DMS79 (cell line): ENCODE measurements around the gene DHX57.

Source experiments
- DNase-seq: peaks from one replicate; lab custom pipeline; 2025; lab: John Stamatoyannopoulos, UW

The DHX57 gene, protein sequence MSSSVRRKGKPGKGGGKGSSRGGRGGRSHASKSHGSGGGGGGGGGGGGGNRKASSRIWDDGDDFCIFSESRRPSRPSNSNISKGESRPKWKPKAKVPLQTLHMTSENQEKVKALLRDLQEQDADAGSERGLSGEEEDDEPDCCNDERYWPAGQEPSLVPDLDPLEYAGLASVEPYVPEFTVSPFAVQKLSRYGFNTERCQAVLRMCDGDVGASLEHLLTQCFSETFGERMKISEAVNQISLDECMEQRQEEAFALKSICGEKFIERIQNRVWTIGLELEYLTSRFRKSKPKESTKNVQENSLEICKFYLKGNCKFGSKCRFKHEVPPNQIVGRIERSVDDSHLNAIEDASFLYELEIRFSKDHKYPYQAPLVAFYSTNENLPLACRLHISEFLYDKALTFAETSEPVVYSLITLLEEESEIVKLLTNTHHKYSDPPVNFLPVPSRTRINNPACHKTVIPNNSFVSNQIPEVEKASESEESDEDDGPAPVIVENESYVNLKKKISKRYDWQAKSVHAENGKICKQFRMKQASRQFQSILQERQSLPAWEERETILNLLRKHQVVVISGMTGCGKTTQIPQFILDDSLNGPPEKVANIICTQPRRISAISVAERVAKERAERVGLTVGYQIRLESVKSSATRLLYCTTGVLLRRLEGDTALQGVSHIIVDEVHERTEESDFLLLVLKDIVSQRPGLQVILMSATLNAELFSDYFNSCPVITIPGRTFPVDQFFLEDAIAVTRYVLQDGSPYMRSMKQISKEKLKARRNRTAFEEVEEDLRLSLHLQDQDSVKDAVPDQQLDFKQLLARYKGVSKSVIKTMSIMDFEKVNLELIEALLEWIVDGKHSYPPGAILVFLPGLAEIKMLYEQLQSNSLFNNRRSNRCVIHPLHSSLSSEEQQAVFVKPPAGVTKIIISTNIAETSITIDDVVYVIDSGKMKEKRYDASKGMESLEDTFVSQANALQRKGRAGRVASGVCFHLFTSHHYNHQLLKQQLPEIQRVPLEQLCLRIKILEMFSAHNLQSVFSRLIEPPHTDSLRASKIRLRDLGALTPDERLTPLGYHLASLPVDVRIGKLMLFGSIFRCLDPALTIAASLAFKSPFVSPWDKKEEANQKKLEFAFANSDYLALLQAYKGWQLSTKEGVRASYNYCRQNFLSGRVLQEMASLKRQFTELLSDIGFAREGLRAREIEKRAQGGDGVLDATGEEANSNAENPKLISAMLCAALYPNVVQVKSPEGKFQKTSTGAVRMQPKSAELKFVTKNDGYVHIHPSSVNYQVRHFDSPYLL (N-terminal part only)

DNA sequence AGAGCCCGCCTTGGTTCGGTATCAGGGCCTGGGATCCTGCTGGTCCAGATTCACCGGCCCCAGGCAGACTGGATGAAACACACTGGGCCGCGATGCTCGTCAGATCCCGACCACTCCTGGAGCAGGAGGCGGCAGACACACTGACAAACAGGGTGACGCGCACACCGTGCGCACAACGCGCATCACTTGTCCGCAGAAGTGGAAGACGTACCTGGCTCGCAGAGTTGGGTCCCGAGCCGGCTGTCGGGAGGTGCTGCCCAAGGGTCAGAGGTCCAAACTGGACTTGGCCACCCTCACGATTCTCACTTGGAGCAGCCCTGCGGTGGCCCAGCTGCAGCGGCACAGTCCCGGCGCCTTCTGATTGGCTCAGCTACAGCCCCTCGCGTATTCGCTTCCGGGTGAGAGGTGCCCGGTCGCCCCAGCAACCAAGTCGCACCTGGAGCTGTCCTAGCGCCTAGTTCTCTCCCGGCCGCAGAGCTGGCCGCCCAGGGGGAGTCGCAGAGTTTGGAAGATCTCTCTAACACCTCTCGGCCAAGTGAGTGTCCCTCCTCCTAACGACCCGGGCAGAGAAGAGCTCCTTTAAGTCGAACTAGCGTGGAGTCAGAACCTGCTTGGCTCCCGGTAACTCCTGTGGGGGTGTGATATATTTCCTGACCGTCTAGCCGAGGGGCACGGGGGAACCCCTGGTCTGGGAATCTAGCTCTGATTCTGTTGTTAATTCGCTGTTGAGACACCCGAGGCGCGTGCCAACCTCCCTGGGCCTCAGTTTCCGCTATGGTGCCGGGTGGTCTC lies at the start of gene DHX57, which contains the start of gene MORN2:
DHX57 (minus strand) TSS at position 359 of the 792 bp plus-strand sequence. CDS start 7,529 bp downstream, outside the sequence.
MORN2 (plus strand) TSS at position 401 of the 792 bp plus-strand sequence.
- peak; percentile 63 for DNase-seq

DNA sequence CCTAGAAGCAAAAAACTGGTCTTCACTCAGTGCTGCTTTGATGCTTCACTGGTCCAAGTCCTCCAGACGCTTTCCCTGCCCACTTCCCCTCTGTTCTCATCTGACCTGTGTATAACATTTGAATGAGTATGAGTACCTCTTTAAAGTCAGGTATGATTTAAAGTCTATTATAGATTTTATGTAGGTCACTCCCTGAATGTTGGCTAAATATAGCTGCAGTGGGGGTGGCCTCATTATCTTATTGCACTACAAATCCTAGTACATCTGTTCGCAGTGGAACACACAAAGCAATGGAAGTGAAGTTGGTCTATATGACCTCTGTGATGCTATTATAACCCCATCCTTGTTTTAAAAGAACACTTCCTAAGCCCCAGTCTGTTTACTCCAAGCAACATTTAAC lies 47.2 kb upstream of the DHX57 start:
- no peak for DNase-seq

DNA sequence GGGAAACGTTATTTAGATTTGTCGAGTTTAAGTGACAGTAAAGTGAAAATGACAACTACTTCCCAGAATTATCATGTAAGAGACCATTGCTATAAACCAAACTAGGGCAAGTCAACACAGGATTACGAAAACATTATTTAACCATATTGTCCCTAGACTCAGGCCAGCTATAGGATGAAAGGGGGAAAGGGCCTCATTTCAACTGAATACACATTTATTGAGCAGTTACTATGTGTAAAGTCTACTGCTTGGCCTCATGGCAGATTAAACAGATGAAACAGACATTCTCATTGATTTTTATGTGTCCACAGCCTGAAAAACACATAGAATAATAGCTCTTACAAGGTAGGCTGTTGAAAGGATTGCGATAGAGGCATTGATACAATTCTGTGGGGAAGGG lies 46.7 kb upstream of the DHX57 start:
- DNase-seq, result no peak

DNA sequence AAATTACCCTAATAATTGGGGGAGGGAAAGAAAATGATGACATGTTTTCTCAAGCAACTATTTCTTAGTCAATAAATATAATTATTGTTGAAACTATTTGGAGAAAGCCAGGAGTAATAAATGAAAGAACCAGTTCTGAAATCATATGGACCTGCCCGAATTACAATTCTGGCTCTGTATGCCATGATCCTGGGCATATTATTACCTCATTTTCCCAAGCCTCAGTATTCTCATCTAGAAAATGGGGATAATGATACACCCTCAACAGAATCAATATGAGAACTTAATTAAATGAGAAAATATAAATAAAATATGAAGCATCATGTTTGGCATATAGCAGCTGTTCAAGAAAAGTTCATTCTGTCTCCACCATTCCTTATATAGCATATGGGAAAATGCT lies 36.9 kb upstream of the DHX57 start:
- no peak for DNase-seq

DNA sequence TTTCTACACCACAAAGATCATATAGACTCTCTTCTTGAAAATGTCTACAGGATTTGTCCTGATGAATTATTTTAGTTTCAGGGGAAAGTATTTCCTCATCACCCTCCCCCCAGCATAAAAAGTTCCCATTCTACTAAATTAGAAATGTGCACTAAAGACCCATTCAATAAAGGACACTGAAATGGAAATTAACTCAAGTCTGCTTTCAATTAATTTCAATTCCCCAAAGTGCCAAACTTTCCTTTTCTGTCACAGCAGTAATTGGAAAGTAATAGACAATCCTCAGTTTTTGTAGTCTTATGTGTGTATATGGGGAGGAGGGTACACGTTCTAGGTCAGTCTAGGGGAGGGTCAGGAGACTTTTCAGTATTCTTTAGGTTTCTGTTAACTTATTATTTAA lies 35.5 kb upstream of the DHX57 start:
- no peak for DNase-seq

DNA sequence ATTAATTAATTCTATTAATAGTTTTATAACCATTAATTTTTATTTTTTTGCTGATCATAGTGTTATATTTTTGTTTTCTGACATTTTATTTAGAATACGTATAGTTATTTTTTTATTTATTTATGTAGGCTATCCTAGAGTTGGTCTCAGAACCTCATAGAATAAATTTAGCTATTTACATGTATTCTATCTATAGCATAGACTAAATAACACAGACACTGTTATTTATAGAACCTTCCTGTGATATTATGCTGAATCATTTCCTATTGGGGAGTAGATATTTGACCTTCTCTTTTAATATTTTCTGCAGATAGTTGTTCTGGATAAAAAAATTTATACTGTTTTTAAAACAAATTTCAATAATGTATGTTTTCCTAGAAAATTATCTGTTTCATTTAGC lies 34.1 kb upstream of the DHX57 start:
- no peak for DNase-seq

DNA sequence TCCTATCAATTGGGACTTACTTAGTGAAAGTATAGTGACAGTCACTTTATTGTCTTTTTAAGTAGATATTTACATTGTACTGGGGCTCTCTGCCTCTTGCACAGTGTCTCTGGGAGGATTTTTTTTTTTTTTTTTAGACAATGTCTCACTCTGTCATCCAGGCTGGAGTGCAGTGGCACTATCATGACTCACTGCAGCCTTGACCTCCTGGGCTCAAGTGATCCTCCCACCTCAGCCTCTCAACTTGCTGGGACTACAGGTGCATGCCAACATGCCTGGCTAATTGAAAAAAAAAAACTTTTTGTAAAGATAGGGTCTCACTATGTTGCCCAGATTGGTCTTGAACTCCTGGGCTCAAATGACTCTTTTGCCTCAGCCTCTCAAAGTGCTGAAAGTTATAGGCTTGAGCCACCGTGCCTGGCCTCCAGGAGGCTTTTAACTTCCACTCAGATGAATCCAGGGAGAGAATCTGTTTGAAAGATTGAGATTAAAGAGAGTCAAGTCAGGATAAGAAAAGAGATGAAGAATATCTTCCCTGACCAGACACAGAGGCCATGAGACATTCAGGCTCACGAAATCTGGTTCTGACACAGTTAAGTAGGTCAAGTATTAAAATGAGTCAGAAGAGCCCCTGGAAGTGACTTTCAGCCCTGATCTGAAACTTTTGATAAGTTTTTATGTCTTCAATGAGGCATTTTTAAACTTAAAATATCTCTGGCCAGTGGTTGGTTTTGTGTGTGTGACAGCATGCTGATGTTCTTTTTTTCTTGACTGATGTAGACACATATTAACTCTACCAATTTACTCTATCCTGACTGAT lies 32.2 kb upstream of the DHX57 start:
- DNase-seq, result no peak

DNA sequence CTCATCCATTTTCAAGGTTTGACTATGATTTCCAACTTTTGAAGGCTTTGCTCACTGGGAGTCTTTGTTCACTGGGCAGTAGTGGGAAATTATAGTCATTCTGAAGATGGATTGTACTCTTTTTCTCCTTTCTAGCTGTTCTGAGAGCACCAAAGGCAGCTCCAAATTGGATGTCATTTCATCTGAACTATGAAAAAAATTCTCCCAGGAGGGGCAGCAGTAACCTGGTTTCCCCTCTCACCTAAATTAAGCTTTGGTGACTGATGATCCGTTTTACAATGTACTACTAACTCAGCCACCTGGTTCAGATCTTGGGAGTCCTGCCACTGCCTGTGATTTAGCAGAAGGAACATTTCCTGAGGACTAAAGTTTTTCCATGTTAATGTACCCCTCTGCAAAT lies 31.5 kb upstream of the DHX57 start:
- no peak for DNase-seq

DNA sequence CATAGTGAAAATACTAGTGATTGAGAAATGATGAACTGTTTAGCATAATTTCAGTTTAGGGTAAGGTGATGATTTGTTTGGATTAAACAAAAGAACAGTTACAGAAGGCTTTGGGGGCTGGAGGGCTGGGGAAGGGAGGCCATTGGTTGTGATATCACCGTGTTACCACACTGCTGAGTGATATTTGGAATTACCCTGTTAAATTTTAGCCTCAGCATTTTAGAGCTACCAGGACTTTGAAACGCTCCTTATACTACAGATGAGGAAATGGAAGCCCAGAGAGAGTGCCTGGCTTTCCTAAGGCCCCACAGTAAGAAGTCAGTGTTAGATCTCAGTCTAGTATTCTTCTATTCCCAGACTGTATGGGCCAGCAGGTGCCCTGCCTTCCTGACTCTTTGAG lies 29.5 kb upstream of the DHX57 start:
- no peak for DNase-seq

DNA sequence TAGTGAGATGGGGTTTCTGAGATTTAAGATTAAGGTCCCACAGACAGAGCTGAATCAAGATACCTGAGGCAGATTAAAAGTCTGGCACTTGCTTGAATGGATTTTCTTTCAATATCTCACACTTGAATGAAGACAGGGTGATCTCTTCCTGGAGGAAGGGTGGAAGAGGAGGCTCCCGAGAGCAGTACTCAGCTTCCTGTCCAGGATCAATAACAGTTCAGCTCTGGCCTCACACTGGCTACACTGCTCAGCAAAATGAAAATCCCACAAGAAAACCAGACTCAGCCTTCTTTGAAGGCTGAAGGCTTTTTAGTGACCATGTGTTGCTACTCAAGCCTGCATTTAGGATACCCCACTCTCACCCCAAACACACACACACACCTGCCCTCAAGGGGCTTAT lies 25.0 kb upstream of the DHX57 start:
- DNase-seq, result no peak

DNA sequence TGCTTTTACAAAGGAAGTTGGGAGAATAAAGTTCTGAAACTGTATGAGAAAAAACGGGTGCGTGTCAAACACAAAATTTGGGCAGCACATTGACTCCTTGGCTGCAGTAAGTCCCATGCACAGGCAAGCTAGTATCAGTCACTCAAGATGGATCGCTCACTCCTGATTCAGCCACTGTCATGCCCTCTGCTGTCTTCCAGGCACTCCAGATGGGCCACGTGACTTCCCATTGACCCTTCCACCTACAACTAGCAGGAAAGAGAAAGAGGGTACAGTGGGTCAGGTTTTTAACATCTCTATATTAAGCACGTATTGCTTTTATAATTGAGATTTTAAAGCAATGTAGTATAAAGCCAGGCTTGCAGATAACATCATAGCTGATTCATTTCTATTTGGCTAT lies 22.5 kb upstream of the DHX57 start:
- no peak for DNase-seq

DNA sequence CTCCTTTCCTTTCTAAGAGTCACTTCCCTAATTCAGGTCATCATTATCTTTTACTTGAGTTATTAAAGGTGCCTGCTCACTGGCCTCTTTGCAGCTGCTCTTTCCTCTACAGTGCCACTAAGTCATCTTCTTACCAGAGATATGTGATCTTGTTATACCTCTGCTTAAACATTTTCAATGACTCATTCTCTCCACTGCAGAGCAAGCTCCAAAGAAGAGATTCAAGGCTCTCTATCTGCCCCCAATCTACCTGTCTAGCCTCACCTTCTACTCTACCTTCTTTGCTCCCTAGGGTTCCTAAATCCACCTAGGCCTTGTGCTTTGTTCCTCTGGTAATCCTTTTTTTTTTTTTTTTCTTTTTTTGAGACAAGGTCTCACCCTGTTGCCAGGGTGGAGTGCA lies 17.1 kb upstream of the DHX57 start:
- no peak for DNase-seq

DNA sequence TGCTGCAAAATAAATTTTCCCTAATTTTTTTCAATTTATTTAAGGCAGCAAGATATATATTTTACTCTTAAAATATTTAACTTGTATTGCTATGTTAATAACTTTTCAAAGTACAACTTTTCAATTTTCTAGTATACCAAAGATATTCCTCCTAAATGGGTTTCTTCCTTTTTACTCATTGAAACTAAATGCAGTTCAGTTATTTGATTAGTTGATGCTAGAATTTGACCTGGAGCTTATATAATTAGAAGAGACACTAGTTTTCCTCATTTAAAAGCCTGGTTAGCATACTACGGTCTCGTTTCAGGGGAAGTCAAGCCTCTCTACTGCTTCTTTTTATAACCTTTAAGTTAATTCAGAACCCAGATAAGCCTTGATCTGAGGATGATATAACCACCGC lies 13.8 kb upstream of the DHX57 start, which contains the start of gene ARHGEF33:
ARHGEF33 (plus strand) TSS at position 301 of the 400 bp plus-strand sequence. CDS start 29,573 bp downstream, outside the sequence.
- DNase-seq, result no peak

DNA sequence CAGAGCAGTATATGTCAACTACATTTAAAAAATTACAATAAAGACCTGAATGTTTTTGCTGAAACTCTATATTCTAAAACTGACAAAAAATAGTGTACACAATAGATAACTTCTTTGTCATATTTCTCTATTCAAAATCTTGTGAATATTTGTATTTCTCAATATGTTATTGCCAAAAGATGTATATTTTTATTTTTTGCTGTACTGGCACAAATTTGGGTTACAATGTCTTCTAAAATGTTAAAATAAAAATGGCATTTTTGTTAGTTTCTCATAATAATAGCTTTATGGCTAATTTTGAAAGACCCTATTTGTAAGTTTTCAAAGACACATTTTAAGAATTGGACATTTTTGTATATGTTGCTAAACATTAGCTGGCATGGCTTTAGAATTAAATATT lies 13.3 kb upstream of the DHX57 start:
- no peak for DNase-seq

DNA sequence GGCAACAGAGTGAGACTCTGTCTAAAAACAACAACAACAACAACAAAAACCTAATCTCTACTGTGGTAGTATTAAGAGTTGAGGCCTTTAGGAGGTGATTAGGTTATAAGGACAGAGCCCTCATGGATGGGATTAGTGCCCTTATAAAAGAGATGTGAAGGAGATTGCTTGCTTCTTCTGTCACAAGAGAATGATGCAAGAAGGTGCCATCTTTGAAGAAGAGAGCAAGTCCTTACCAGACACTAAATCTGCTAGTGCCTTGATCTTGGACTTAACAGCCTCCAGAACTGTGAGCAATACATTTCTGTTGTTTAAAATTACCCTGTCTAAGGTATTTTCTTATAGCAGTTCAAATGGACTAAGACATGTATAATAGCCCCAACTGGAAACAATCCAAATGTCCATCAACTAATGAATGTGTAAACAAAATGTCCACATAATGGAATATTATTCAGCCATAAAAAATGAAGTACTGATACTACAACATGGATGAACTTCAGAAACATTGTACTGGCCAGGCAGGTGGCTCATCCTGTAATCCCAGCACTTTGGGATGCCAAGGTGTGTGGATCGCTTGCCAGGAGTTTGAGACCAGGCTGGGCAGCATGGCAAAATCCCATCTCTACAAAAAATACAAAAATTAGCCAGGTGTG lies 12.3 kb upstream of the DHX57 start:
- DNase-seq, result no peak

DNA sequence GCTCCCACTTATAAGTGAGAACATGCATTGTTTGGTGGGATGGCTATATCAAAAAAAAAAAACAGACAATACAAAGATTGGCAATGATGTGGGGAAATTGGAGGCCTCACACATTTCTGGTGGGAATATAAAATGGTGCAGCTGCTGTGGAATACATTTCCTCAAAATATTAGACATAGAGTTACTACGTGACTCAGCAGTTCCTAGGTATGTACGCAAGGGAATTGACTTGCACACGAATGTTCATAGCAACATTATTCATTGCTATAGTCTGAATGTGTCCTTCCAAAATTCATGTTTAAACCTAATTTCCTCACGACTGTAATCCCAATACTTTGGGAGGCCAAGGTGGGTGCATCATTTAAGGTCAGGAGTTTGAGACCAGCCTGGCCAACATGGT lies 11.6 kb upstream of the DHX57 start:
- no peak for DNase-seq

DNA sequence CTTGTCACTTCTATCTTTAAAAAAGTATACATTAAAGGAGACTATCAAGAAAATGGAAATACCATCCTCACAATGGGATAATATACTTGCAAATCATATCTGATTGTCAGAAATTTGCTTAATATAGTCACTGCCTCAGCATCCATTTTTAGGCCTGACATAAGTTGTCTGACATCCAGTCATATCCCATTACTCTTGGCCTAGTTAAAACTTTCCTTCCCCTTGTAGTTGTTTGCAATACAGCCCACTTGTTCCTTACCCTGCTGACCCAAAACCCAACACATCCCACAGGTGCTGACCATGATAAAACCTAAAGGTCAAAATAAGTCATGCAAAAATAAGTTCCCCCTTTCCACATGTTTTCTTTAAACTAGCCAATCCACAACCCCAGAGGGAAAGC lies 10.3 kb upstream of the DHX57 start:
- DNase-seq, result no peak

DNA sequence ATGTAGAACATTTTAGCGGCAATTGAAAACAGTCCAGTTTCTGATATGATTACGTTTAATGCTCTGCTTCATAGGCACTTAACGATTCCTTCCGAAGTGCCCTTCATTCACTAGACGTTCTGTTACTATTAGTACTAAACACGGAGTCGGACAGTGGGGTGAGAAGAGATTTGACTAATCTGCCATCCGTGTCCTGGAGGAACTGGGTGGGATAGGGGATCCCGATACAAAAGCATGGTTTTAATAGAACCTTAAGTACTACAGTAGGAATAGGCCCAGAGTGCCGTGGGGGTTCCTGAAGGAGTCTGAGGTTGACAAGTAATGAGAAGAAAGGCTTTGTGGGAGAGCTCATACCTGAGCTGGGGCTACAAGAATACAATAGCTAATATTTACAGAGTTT lies 673 bp upstream of the DHX57 start:
- DNase-seq, result no peak

DNA sequence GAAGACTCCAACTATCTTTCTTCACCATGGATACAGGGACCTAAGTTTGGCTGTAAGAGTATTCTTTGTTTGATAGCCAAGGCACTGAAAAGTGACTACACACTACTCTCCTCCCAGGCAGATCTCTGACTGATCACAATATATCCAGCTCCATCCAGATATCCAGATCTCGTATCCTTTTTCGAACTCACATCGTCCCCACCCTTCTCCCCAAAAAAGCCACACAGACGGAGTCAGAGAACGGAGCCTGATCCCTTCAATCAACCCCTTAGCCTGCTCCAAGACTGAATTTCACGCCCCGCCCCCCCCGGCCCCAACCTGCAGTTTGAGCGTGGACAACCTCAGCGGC lies 533 bp downstream of the DHX57 start:
- DNase-seq, result no peak

DNA sequence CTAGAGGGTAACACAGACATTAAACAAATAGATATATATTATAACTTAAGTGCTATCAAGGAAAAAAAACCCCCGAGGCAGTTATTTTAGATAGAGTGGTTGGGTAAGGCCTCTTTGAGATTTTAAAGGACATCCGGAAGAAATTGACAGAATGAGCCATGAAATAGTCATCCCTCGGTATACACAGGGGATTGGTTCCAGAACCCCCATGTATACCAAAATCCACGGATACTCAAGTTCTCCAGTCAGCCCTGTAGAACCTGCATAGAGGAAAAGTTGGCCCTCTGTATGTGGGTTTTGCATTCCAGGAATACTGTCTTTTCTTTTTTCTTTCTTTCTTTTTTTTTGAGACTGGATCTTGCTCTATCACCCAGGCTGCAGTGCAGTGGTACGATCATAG lies 2.0 kb downstream of the DHX57 start:
- no peak for DNase-seq
